CD4-positive, alpha-beta T cell treated with Interleukin-15 for 4 hours (primary cell): ENCODE results near the gene MIR17HG.
"Not testable (repeated sequence)": the region's sequence is repeated elsewhere in the genome, so short reads cannot be mapped to it uniquely, and the experiment has no call there.

Experiments used
- DNase-seq: peaks from one replicate; pipeline ENCODE4 v3.0.0-alpha.2; 2020; ENCODE audit warnings: low spot score

MIR17HG gene

GRCh38 chr13:91347996-91348905 lies 764 bp downstream of the MIR17HG start:
- DNase-seq, result peak; percentile 51

GRCh38 chr13:91348906-91349435 lies 1.5 kb downstream of the MIR17HG start:
- DNase-seq, result peak; percentile 92

- DNase-seq, result no peak
Measured at GRCh38 chr13:91349992-91350911, 2.8 kb downstream of the MIR17HG start.

GRCh38 chr13:91351123-91351522 lies 3.6 kb downstream of the MIR17HG start:
- DNase-seq, result no peak

GRCh38 chr13:91351980-91352379 lies 4.5 kb downstream of the MIR17HG start:
- no peak for DNase-seq

GRCh38 chr13:91352891-91353290 lies 5.4 kb downstream of the MIR17HG start:
- DNase-seq, result not testable (repeated sequence)

GRCh38 chr13:91353494-91353893 lies 6.0 kb downstream of the MIR17HG start:
- no peak for DNase-seq

GRCh38 chr13:91355099-91355825 lies 7.8 kb downstream of the MIR17HG start:
- no peak for DNase-seq

- no peak for DNase-seq
Measured at GRCh38 chr13:91355826-91356710, 8.6 kb downstream of the MIR17HG start.

- no peak for DNase-seq
Measured at GRCh38 chr13:91356919-91357612, 9.6 kb downstream of the MIR17HG start.

GRCh38 chr13:91357613-91358386 lies 10.3 kb downstream of the MIR17HG start:
- DNase-seq, result no peak

GRCh38 chr13:91358387-91358782 lies 10.9 kb downstream of the MIR17HG start:
- DNase-seq, result no peak

GRCh38 chr13:91359111-91359510 lies 11.6 kb downstream of the MIR17HG start:
- no peak for DNase-seq

GRCh38 chr13:91359631-91360030 lies 12.1 kb downstream of the MIR17HG start:
- no peak for DNase-seq

GRCh38 chr13:91360246-91360751 lies 12.8 kb downstream of the MIR17HG start:
- no peak for DNase-seq

GRCh38 chr13:91361755-91362271 lies 14.3 kb downstream of the MIR17HG start:
- DNase-seq, result no peak

- no peak for DNase-seq
Measured at GRCh38 chr13:91362908-91363307, 15.4 kb downstream of the MIR17HG start.

- DNase-seq, result no peak
Measured at GRCh38 chr13:91368101-91368500, 20.6 kb downstream of the MIR17HG start.
